Activated T-helper 2 cell treated with anti-CD3 and anti-CD28 coated beads, Interferon-gamma antibody, Interleukin-2, Interleukin-4, amounts not matched to agents 10 μg/mL and 5 μg/mL and 100 μg/mL, durations not matched to agents 14 hours and 24 hours and 36 hours (primary cell): Measurements from ENCODE around the gene SH2D5. TPM values are rescaled to one million over a fixed set of nuclear protein-coding genes. Genes with fewer than 3 reads are reported as not detected.

ENCODE experiments used
- DNase-seq: peaks from one replicate; pipeline ENCODE4 v3.0.0; 2021; ENCODE audit warnings: low spot score
- H3K27ac Mint-ChIP-seq: one replicate; pipeline ENCODE4 v1.8.0; 2021; ENCODE audit warnings: mixed read lengths
- H3K27me3 Mint-ChIP-seq: one replicate; pipeline ENCODE4 v1.8.0; 2021; ENCODE audit warnings: low read depth, mixed read lengths
- H3K36me3 Mint-ChIP-seq: one replicate; pipeline ENCODE4 v1.8.0; 2021; ENCODE audit warnings: low read depth, mixed read lengths
- H3K4me1 Mint-ChIP-seq: one replicate; pipeline ENCODE4 v1.8.0; 2021; ENCODE audit warnings: low read depth, mixed read lengths
- H3K4me3 Mint-ChIP-seq: one replicate; pipeline ENCODE4 v1.8.0; 2021; ENCODE audit warnings: low read depth, mild to moderate bottlenecking, moderate library complexity, mixed read lengths
- H3K9me3 Mint-ChIP-seq: one replicate; pipeline ENCODE4 v1.8.0; 2021; ENCODE audit warnings: mixed read lengths
- intact Hi-C: fragments of 100-400 bp; cut with micrococcal nuclease; formaldehyde crosslinking; loops from one replicate; pipeline ENCODE4 v1.15.1; 2023
- total RNA-seq: library from RNA; stranded (reverse); gene quantifications from 2 replicates; pipeline ENCODE4 v1.2.3, GENCODE V29; 2022

The SH2D5 gene
- total RNA-seq, 1 donor from 2014 or later: 0.16 TPM

DNA sequence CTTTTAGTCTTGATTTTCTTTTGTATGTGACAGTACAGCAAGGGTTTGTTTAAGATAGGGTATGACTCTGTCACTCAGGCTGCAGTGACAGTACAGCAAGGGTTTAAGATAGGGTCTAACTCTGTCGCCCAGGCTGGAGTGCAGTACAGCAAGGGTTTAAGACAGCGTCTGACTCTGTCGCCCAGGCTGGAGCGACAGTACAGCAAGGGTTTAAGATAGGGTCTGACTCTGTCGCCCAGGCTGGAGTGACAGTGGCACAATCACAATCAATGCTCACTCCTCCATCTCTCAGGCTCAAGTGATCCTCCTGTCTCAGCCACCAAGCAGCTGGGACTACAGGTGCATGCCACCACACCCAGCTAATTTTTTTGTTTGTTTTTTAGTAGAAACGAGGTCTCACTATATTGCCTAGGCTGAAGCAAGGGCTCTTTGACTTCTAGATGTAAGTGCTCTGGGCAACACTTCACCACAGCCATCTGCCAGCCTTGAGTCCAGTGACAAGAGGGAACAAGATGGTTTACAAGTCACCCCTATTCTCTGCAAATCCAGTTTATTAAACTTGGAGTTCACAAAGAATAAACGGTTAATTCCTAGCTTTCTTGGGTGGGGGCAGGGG, 965 bp upstream of the SH2D5 start:
- intact Hi-C loops: loop anchor here (2.0 kb wide), 1 partner anchor 53 kb away; the partner anchor contains the start of gene HP1BP3
- H3K9me3 Mint-ChIP-seq: no peaks in the 10 kb centered on the region
- DNase-seq: no peak
- no peak overlapping the region for H3K27ac Mint-ChIP-seq
- H3K4me3 Mint-ChIP-seq: peak overlapping the region; percentile 84
- peaks cover 25% of the 10 kb centered on the region for H3K36me3 Mint-ChIP-seq
- peaks cover 11% of the 10 kb centered on the region for H3K4me1 Mint-ChIP-seq
- peaks cover 32% of the 10 kb centered on the region for H3K27me3 Mint-ChIP-seq

GRCh38 chr1:20732071-20732587, 374 bp downstream of the SH2D5 start:
- H3K4me3 Mint-ChIP-seq: peak overlapping the region; percentile 84
- peaks cover 11% of the 10 kb centered on the region for H3K4me1 Mint-ChIP-seq
- no peak overlapping the region for H3K27ac Mint-ChIP-seq
- peaks cover 12% of the 10 kb centered on the region for H3K36me3 Mint-ChIP-seq
- H3K27me3 Mint-ChIP-seq: peaks cover 37% of the 10 kb centered on the region
- intact Hi-C loops: loop anchor here (2.0 kb wide), 1 partner anchor 55 kb away; the partner anchor contains the start of gene HP1BP3
- H3K9me3 Mint-ChIP-seq: no peaks in the 10 kb centered on the region
- DNase-seq: no peak

DNA sequence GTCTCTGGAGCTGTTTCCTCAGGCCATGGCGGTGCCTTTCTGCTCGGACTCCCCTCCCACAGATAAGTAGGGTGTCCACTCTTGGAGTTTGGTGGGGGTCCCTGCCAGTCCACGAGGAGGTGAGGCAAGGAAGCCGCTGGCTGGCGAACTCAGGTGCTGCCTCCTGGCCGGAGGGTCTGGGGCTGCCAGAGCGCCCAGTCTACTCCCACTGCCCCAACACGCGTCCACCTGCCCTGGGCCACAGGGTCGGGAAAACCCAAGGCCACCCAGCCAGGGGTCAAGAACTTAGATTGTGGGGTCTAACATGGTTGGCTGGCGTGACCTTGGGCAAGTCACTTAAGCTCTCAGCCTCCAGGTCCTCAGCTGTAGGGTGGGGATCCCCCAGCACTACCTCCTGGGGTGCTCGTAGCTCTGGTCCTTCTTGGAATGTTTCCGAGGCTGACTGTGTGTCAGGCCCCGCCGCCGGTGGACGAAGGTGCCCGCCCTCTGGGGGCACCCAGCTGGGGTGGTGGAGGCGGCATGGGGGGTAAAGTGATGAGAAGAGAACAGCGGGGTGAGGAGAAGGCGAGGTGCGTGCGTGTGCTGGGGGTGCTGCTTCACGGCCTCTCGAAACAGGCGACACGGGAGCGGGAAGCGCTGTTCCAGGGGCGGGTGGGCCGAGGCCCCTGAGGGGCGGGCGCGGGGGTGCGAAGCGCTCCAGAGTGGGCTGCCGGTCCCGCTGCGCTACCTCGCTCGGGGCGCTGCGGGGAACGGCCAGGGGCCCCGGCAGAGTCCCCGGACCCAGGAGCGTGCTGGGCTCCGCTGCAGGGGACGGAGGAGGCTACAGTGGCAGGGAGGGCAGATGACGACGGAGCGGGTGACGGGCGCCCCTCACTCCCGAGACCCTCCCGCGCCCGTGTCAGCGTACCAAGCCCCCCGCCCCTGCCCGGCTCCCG, 1.2 kb downstream of the SH2D5 start:
- Mint-ChIP-seq H3K27me3 (peaks cover 37% of the 10 kb centered on the region), H3K9me3 (no peaks in the 10 kb centered on the region), H3K36me3 (peaks cover 8% of the 10 kb centered on the region), H3K4me3 (peak overlapping the region; percentile 72), H3K27ac (no peak overlapping the region), H3K4me1 (peaks cover 11% of the 10 kb centered on the region)
- DNase-seq: no peak
- intact Hi-C loops: no loop called here

GRCh38 chr1:20730690-20731056, 1.8 kb downstream of the SH2D5 start:
- Mint-ChIP-seq H3K9me3 (no peaks in the 10 kb centered on the region), H3K4me1 (peaks cover 11% of the 10 kb centered on the region), H3K4me3 (peak overlapping the region; percentile 72), H3K36me3 (peaks cover 3% of the 10 kb centered on the region), H3K27ac (no peak overlapping the region), H3K27me3 (peaks cover 37% of the 10 kb centered on the region)
- no peak for DNase-seq
- intact Hi-C loops: no loop called here

GRCh38 chr1:20729990-20730689, 2.4 kb downstream of the SH2D5 start:
- peak overlapping the region; percentile 18 for H3K4me3 Mint-ChIP-seq
- intact Hi-C loops: no loop called here

GRCh38 chr1:20729155-20729931, 3.2 kb downstream of the SH2D5 start:
- DNase-seq: no peak
- no peaks in the 10 kb centered on the region for H3K36me3 Mint-ChIP-seq
- intact Hi-C loops: no loop called here
- no peak overlapping the region for H3K27ac Mint-ChIP-seq
- H3K9me3 Mint-ChIP-seq: no peaks in the 10 kb centered on the region
- H3K27me3 Mint-ChIP-seq: peaks cover 37% of the 10 kb centered on the region
- H3K4me1 Mint-ChIP-seq: peaks cover 11% of the 10 kb centered on the region
- H3K4me3 Mint-ChIP-seq: no peak overlapping the region

More at GRCh38 chr1:20729990-20730689, 2.4 kb downstream of the SH2D5 start:
- Mint-ChIP-seq H3K4me1 (peaks cover 11% of the 10 kb centered on the region), H3K27me3 (peaks cover 37% of the 10 kb centered on the region), H3K9me3 (no peaks in the 10 kb centered on the region), H3K27ac (no peak overlapping the region), H3K36me3 (no peaks in the 10 kb centered on the region)
- no peak for DNase-seq

DNA sequence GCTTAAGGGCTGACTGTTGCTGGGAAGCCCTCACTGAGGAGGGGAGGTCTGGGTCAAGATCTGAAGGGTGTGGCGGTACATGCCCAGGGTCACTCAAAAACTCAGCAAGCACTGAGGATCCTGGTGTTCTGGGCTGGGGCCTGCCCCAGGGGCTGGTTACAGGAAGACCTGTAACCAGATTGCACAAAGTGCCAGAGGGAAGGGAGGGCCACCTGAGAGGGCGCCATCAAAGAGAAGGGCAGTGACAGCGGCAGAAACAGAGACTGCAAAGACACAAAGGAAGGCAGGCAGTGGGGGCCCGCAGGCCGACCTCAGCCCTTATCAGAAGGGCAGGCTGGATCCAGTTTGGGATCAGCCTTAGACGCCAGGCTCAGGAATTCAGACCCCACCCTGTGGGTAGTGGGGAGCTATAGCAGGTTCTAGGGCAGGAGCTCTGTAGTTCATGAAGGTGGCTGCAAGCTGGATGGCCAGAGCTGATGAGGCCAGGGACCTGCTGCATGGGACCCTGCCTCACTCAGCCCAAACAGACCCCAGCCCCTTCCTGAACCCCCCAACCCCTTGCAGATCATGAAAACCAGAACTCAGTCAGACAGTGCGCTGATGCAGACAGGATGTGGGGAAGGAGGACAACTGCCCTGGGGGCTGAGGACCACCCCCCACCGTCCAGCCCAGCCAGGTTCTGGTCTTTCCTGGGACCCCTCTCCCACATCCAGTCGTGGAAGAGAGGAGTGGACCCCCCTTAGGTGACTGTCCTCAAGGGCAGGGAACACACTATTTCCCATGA, 3.9 kb downstream of the SH2D5 start:
- Mint-ChIP-seq H3K4me1 (peaks cover 11% of the 10 kb centered on the region), H3K4me3 (no peak overlapping the region), H3K36me3 (no peaks in the 10 kb centered on the region)

DNA sequence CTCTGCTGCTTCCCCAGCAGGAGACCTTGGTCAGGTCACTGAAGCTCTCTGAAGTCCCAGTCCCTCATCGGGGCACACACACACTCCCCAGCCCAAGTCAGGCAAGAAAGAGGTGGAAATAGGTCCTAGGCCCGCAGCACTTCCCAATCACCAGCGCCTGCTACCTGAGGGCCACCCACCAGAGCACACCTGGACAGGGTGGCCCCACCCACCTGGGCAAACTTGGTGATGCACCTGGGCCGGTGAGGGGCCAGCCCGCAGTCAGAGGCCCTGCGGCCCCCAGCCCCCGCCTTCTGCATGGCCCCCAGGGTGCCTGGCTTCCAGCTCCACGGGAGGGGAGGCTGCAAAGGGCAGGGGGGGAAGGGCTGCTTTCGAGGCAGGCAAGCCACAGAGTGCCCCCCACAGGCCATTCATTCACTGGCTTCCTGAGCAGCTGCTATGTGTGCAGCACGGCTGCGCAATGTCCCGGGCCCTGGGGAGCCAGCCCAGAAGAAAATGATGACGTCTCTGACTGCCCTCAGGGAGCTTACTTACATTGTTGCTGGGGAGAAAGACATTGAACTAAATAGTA, 4.7 kb downstream of the SH2D5 start:
- Mint-ChIP-seq H3K4me3 (no peak overlapping the region), H3K4me1 (peaks cover 7% of the 10 kb centered on the region), H3K9me3 (no peaks in the 10 kb centered on the region), H3K27me3 (peaks cover 35% of the 10 kb centered on the region), H3K27ac (no peak overlapping the region), H3K36me3 (no peaks in the 10 kb centered on the region)
- intact Hi-C loops: no loop called here
- DNase-seq: no peak

More for the DNA sequence above, 3.9 kb downstream of the SH2D5 start:
- Mint-ChIP-seq H3K9me3 (no peaks in the 10 kb centered on the region), H3K27ac (no peak overlapping the region), H3K27me3 (peaks cover 37% of the 10 kb centered on the region)
- no peak for DNase-seq
- intact Hi-C loops: no loop called here

DNA sequence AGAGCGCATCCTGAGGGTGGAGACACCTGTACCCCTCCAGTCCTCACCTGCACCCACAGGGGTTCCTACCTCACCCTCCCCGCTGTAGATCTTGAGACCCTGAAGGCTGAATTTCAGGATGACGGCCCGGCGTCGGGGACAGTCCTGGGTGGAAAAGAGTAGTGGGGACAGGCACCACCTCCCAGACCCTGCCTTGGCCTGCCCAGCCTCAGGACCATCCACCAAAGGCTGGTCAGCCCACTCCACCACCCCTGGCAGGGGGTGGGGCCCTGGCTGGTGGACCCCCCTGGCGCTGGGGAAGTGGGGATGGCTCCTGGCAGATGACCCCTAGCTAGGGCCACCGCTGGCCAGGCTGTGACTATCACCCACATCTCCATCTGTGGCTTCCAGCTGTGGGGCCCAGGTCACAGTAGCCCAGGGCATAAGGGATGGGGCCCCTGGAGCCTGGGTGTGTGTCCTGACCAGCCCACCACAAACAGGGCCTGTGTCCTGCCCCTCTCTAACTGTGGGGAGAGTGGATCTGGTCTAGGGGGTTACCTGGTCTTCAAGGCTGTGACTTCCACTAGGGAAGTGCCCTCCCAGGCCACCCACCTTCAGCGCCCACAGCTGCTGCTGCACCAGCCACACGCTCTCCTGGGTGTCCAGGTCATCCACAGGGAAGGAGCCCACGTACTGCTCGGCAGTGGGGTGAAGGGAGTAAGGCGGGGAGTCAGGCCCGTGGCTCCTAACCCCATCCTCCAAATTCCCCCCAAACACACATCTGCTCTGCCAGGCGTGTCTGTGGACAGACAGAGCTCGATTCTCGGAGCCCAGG, 5.4 kb downstream of the SH2D5 start:
- intact Hi-C loops: no loop called here
- Mint-ChIP-seq H3K27ac (no peak overlapping the region), H3K27me3 (peaks cover 32% of the 10 kb centered on the region), H3K36me3 (no peaks in the 10 kb centered on the region), H3K9me3 (no peaks in the 10 kb centered on the region), H3K4me1 (peaks cover 2% of the 10 kb centered on the region), H3K4me3 (no peak overlapping the region)
- no peak for DNase-seq

- no peak for DNase-seq
- Mint-ChIP-seq H3K36me3 (no peaks in the 10 kb centered on the region), H3K4me3 (no peak overlapping the region), H3K9me3 (no peaks in the 10 kb centered on the region), H3K27me3 (peaks cover 30% of the 10 kb centered on the region), H3K4me1 (peaks cover under 1% of the 10 kb centered on the region), H3K27ac (no peak overlapping the region)
- intact Hi-C loops: no loop called here
Observed at GRCh38 chr1:20726118-20726911, 6.2 kb downstream of the SH2D5 start.
